Measurements from ENCODE around the gene GINS3. TPM values are rescaled to one million over a fixed set of nuclear protein-coding genes. Genes with fewer than 3 reads are reported as not detected.

The GINS3 gene
- total RNA-seq, 1 experiment from 2014 or later, result 15.2 TPM

DNA sequence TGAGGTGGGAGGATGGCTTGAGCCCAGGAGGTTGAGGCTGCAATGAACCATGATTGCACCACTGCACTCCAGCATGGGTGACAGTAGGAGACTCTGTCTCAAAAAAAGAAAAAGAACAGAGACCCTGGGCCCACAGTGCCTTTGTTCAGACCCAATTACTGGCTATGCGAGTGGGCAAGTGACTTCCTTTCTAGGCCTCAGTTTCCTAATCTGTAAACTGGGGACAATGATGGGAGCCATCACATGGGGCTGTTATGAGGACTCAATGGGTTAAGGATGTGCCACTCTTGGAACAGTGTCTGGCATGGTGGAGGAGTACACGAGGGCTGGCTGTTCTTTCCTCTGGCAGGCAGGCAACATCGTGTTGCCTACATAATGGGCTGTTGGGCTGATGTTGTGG, 60.4 kb downstream of the GINS3 start:
- no TSS peak for BruUV-seq (replicated peaks)
- no peak for DNase-seq
- Mint-ChIP-seq H3K36me3 (ENCODE audit: insufficient read depth, unreplicated experiment) (no peaks in the 10 kb centered on the region), H3K4me1 (ENCODE audit: low read depth, unreplicated experiment) (peaks cover 25% of the 10 kb centered on the region), H3K27ac (ENCODE audit: unreplicated experiment) (no peak overlapping the region), H3K4me3 (ENCODE audit: unreplicated experiment) (no peak overlapping the region), H3K9me3 (ENCODE audit: unreplicated experiment) (no peaks in the 10 kb centered on the region), H3K27me3 (ENCODE audit: insufficient read depth, unreplicated experiment) (no peaks in the 10 kb centered on the region)
- Histone ChIP-seq H3K4me1 (peaks cover 40% of the 10 kb centered on the region), H3K36me3 (ENCODE audit: control insufficient read depth, insufficient read depth, low read length) (no peaks in the 10 kb centered on the region), H3K4me3 (ENCODE audit: low read depth, low read length) (no peak overlapping the region), H3K27me3 (replicated peaks; ENCODE audit: control insufficient read depth, insufficient read depth, low read length) (no peaks in the 10 kb centered on the region), H3K9me3 (no peaks in the 10 kb centered on the region)
- no peak for TF ChIP-seq CTCF (IDR thresholded peaks at IDR 0.05; ENCODE audit: insufficient read depth in 1 of 2, low read depth in 1 of 2, low read length in 1 of 2, severe bottlenecking in 1 of 2, unreplicated experiment in 1 of 2)
- CTCF ChIA-PET, result interaction anchor here (0.5 to 1.2 kb wide), 8 partner anchors 17 to 281 kb away, joined by 3 to 12 read pairs (median 3); no protein-coding TSS in a partner anchor
- POLR2A ChIA-PET, result interaction anchor here (1.1 kb wide), 1 partner anchor 323 kb away, joined by 4 read pairs; the partner anchor contains the start of gene CFAP20
- intact Hi-C loops (cut with micrococcal nuclease; ENCODE audit: unreplicated experiment), result loop anchor here (1.0 kb wide), 1 partner anchor 113 kb away; no protein-coding TSS in a partner anchor

GRCh38 chr16:58454178-58454577, 61.9 kb downstream of the GINS3 start:
- Histone ChIP-seq H3K4me3 (ENCODE audit: low read depth, low read length) (no peak overlapping the region), H3K9me3 (no peaks in the 10 kb centered on the region), H3K27me3 (replicated peaks; ENCODE audit: control insufficient read depth, insufficient read depth, low read length) (no peaks in the 10 kb centered on the region), H3K4me1 (peaks cover 41% of the 10 kb centered on the region), H3K36me3 (ENCODE audit: control insufficient read depth, insufficient read depth, low read length) (no peaks in the 10 kb centered on the region)
- Mint-ChIP-seq H3K4me1 (ENCODE audit: low read depth, unreplicated experiment) (peaks cover 25% of the 10 kb centered on the region), H3K27me3 (ENCODE audit: insufficient read depth, unreplicated experiment) (no peaks in the 10 kb centered on the region), H3K36me3 (ENCODE audit: insufficient read depth, unreplicated experiment) (no peaks in the 10 kb centered on the region), H3K9me3 (ENCODE audit: unreplicated experiment) (no peaks in the 10 kb centered on the region), H3K4me3 (ENCODE audit: unreplicated experiment) (no peak overlapping the region), H3K27ac (ENCODE audit: unreplicated experiment) (no peak overlapping the region)
- TF ChIP-seq CTCF (IDR thresholded peaks at IDR 0.05; ENCODE audit: insufficient read depth in 1 of 2, low read depth in 1 of 2, low read length in 1 of 2, severe bottlenecking in 1 of 2, unreplicated experiment in 1 of 2), result no peak
- no TSS peak for BruUV-seq (replicated peaks)
- POLR2A ChIA-PET, result no interaction called here
- intact Hi-C loops (cut with micrococcal nuclease; ENCODE audit: unreplicated experiment), result no loop called here
- CTCF ChIA-PET, result interaction anchor here (1.0 kb wide), 1 partner anchor 33 kb away, joined by 3 read pairs; no protein-coding TSS in a partner anchor
- DNase-seq, result no peak

DNA sequence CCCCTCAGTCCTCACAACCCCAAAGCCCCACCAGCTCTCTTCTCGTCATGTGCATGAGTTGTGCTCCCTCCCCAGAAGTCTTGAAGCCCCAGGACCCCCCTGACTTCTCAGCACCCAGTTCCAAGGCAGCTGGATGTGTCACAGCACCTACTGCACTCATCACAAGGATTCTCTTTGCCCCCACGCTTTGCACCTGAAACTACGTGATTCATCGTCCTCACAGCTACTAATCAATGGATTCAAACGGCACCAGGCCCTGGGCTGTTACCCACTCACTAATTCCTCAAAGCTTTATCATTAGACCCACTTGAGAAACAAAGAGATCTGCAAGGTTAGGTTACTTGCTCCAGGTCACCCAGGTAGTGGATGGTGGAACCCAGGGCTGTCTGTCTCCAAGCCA, 62.6 kb downstream of the GINS3 start:
- DNase-seq, result no peak
- Histone ChIP-seq H3K4me3 (ENCODE audit: low read depth, low read length) (no peak overlapping the region), H3K4me1 (peaks cover 41% of the 10 kb centered on the region), H3K27me3 (replicated peaks; ENCODE audit: control insufficient read depth, insufficient read depth, low read length) (no peaks in the 10 kb centered on the region), H3K36me3 (ENCODE audit: control insufficient read depth, insufficient read depth, low read length) (no peaks in the 10 kb centered on the region), H3K9me3 (no peaks in the 10 kb centered on the region)
- Mint-ChIP-seq H3K36me3 (ENCODE audit: insufficient read depth, unreplicated experiment) (no peaks in the 10 kb centered on the region), H3K27ac (ENCODE audit: unreplicated experiment) (no peak overlapping the region), H3K27me3 (ENCODE audit: insufficient read depth, unreplicated experiment) (no peaks in the 10 kb centered on the region), H3K4me3 (ENCODE audit: unreplicated experiment) (no peak overlapping the region), H3K9me3 (ENCODE audit: unreplicated experiment) (no peaks in the 10 kb centered on the region), H3K4me1 (ENCODE audit: low read depth, unreplicated experiment) (peaks cover 25% of the 10 kb centered on the region)
- BruUV-seq (replicated peaks), result no TSS peak
- ChIA-PET POLR2A (no interaction called here), CTCF (interaction anchor here (1.0 to 1.7 kb wide), 2 partner anchors 33 kb away, joined by 3 to 11 read pairs; no protein-coding TSS in a partner anchor)
- intact Hi-C loops (cut with micrococcal nuclease; ENCODE audit: unreplicated experiment), result loop anchor here (5.0 kb wide), 1 partner anchor 63 kb away; the partner anchor contains the start of gene GINS3
- TF ChIP-seq CTCF (IDR thresholded peaks at IDR 0.05; ENCODE audit: insufficient read depth in 1 of 2, low read depth in 1 of 2, low read length in 1 of 2, severe bottlenecking in 1 of 2, unreplicated experiment in 1 of 2), result no peak

Other genes starting within 250 kb of the GINS3 start
- 165 and 181 TPM in 2 replicates for gene CSNK2A2, start 194.4 kb upstream of the GINS3 start, total RNA-seq (2022)
- not detected in 2 replicates for gene PRSS54, start 97.4 kb upstream of the GINS3 start, total RNA-seq (2022)
- gene NDRG4, start 107.7 kb downstream of the GINS3 start, total RNA-seq (2022), result 6.7 and 10.7 TPM in 2 replicates
- gene SETD6, start 123.0 kb downstream of the GINS3 start, total RNA-seq (2022), result 34.9 and 41.7 TPM in 2 replicates
- 413 and 417 TPM in 2 replicates for gene CNOT1, start 237.4 kb downstream of the GINS3 start, total RNA-seq (2022)